H1 (cell line): ENCODE data around the gene CLCN3. TPM values are rescaled to one million over a fixed set of nuclear protein-coding genes. Genes with fewer than 3 reads are reported as not detected.

Experiments
- CTCF ChIA-PET: fragments of 300-600 bp; sonication (Branson Sonifier 250); formaldehyde crosslinking; loops from one replicate; lab custom pipeline; 2021; ENCODE audit not compliant: partially characterized antibody; lab: Charles Lee
- POLR2A ChIA-PET: fragments of 300-600 bp; sonication (Branson Sonifier 250); formaldehyde crosslinking; loops from one replicate; lab custom pipeline; 2021; ENCODE audit warnings: inconsistent platforms; ENCODE audit not compliant: partially characterized antibody; lab: Charles Lee
- DNase-seq, 2 experiments: peaks; one replicate each; pipeline versions ENCODE4 v3.0.0 to v3.0.0-alpha.2; 2010 to 2022; ENCODE audit warnings: low spot score in 2 of 2, low read depth in 1 of 2, mixed read lengths in 1 of 2
- FAIRE-seq: peaks from 2 replicates; lab custom pipeline; 2011; peaks lifted over from hg19 to GRCh38; lab: Jason Lieb, UNC
- H2AFZ ChIP-seq: 2 replicates; pipeline ENCODE4 v1.8.1; 2012; ENCODE audit warnings: low read length, inconsistent platforms
- H2AK5ac ChIP-seq: 2 replicates; pipeline ENCODE4 v1.6.1; 2013; ENCODE audit warnings: low read depth, low read length
- H2BK120ac ChIP-seq: replicated peaks from 2 replicates; pipeline ENCODE3; 2013; ENCODE audit warnings: low read depth, low read length, inconsistent platforms
- H2BK12ac ChIP-seq: 2 replicates; pipeline ENCODE4 v1.6.1; 2013; ENCODE audit warnings: low read depth, low read length
- H2BK15ac ChIP-seq: 2 replicates; pipeline ENCODE4 v1.6.1; 2013; ENCODE audit warnings: low read length
- H2BK20ac ChIP-seq: 2 replicates; pipeline ENCODE4 v1.6.1; 2013; ENCODE audit warnings: low read length
- H2BK5ac ChIP-seq: 2 replicates; pipeline ENCODE4 v1.6.1; 2013; ENCODE audit warnings: low read depth, low read length
- H3K14ac ChIP-seq: 2 replicates; pipeline ENCODE4 v1.6.1; 2013; ENCODE audit warnings: inconsistent platforms; ENCODE audit not compliant: insufficient read length
- H3K18ac ChIP-seq: 2 replicates; pipeline ENCODE4 v1.6.1; 2013; ENCODE audit warnings: low read length; ENCODE audit errors: extremely low read depth
- H3K23ac ChIP-seq: 2 replicates; pipeline ENCODE4 v1.6.1; 2013; ENCODE audit warnings: inconsistent platforms; ENCODE audit not compliant: insufficient read length
- H3K23me2 ChIP-seq: 2 replicates; pipeline ENCODE4 v1.6.1; 2013; ENCODE audit warnings: low read depth, low read length
- H3K27ac ChIP-seq: 2 replicates; pipeline ENCODE4 v1.6.1; 2011; ENCODE audit warnings: low read depth, low read length, inconsistent platforms
- H3K27me3 ChIP-seq, 4 experiments: replicated peaks in 1 of 4; 1 replicate in 1 of 4; 2 replicates in 3 of 4; pipeline versions ENCODE4 v1.6.1 to v1.8.1; 2011 to 2013; ENCODE audit warnings: low read length in 3 of 4, mild to moderate bottlenecking in 3 of 4, inconsistent platforms in 2 of 4, mixed read lengths in 2 of 4, moderate library complexity in 1 of 4; ENCODE audit not compliant: control insufficient read depth in 3 of 4, insufficient read depth in 3 of 4; ENCODE audit errors: extremely low read depth in 1 of 4
- H3K36me3 ChIP-seq, 4 experiments: 2 replicates each; pipeline versions ENCODE4 v1.6.1 to v1.8.1; 2011 to 2013; ENCODE audit warnings: mild to moderate bottlenecking in 4 of 4, low read length in 3 of 4, moderate library complexity in 2 of 4, control low read depth in 1 of 4, inconsistent platforms in 1 of 4; ENCODE audit not compliant: insufficient read depth in 4 of 4, control insufficient read depth in 2 of 4
- H3K4ac ChIP-seq: replicated peaks from 2 replicates; pipeline ENCODE3; 2013; ENCODE audit warnings: low read length, low read depth, mixed read lengths, inconsistent platforms; ENCODE audit not compliant: insufficient read length
- H3K4me1 ChIP-seq, 4 experiments: replicated peaks in 1 of 4; 1 replicate in 1 of 4; 2 replicates in 3 of 4; pipeline versions ENCODE4 v1.6.1 to v1.8.1; 2011 to 2013; ENCODE audit warnings: low read length in 3 of 4, inconsistent platforms in 2 of 4, mixed read lengths in 1 of 4; ENCODE audit not compliant: insufficient read depth in 4 of 4, control insufficient read depth in 3 of 4
- H3K4me2 ChIP-seq, 2 experiments: 2 replicates each; pipeline versions ENCODE4 v1.6.1 to v1.8.1; 2011 to 2013; ENCODE audit warnings: low read depth in 2 of 2, low read length in 2 of 2, control low read depth in 1 of 2, inconsistent platforms in 1 of 2, mild to moderate bottlenecking in 1 of 2; ENCODE audit not compliant: insufficient read depth in 1 of 2
- H3K4me3 ChIP-seq, 4 experiments: fragments of 200-600, 300-600 bp in 1 of 4; sonication (generic), shearing (Covaris generic), sonication (Bioruptor Twin) in 1 of 4; 2 replicates each; pipeline versions ENCODE4 v1.5.1 to v1.8.1; 2011 to 2016; ENCODE audit warnings: low read length in 4 of 4, low read depth in 3 of 4, control low read depth in 2 of 4, inconsistent platforms in 2 of 4, mild to moderate bottlenecking in 2 of 4, mixed read lengths in 1 of 4, moderate library complexity in 1 of 4; ENCODE audit not compliant: insufficient read depth in 2 of 4; ENCODE audit errors: extremely low read depth in 1 of 4
- H3K56ac ChIP-seq: replicated peaks from 2 replicates; pipeline ENCODE3; 2013; ENCODE audit warnings: low read depth, mild to moderate bottlenecking, mixed read lengths, low read length, inconsistent platforms; ENCODE audit not compliant: insufficient read length
- H3K79me1 ChIP-seq: 2 replicates; pipeline ENCODE4 v1.6.1; 2013; ENCODE audit warnings: low read depth, low read length, control low read depth
- H3K79me2 ChIP-seq, 2 experiments: 2 replicates each; pipeline versions ENCODE4 v1.6.1 to v1.8.1; 2012 to 2013; ENCODE audit warnings: low read length in 2 of 2, mild to moderate bottlenecking in 2 of 2, inconsistent platforms in 1 of 2; ENCODE audit not compliant: insufficient read depth in 2 of 2, control insufficient read depth in 1 of 2
- H3K9ac ChIP-seq, 4 experiments: replicated peaks in 1 of 4; 1 replicate in 1 of 4; 2 replicates in 3 of 4; pipeline versions ENCODE4 v1.6.1 to v1.8.1; 2011 to 2013; ENCODE audit warnings: low read depth in 3 of 4, low read length in 3 of 4, control low read depth in 2 of 4, mild to moderate bottlenecking in 2 of 4, moderate library complexity in 2 of 4, inconsistent platforms in 1 of 4; ENCODE audit errors: extremely low read depth in 1 of 4
- H3K9me3 ChIP-seq, 2 experiments: 2 replicates each; pipeline versions ENCODE4 v1.6.1 to v1.8.1; 2012 to 2013; ENCODE audit warnings: mild to moderate bottlenecking in 2 of 2, moderate library complexity in 2 of 2, control low read depth in 1 of 2, inconsistent platforms in 1 of 2, low read depth in 1 of 2, low read length in 1 of 2, mixed read lengths in 1 of 2; ENCODE audit not compliant: insufficient read depth in 2 of 2
- H4K20me1 ChIP-seq, 2 experiments: replicated peaks in 1 of 2; 2 replicates each; pipeline versions ENCODE3 to v1.8.1; 2011 to 2013; ENCODE audit warnings: inconsistent platforms in 2 of 2, low read length in 2 of 2, mild to moderate bottlenecking in 1 of 2; ENCODE audit not compliant: insufficient read depth in 2 of 2, control insufficient read depth in 1 of 2
- H4K5ac ChIP-seq: 2 replicates; pipeline ENCODE4 v1.6.1; 2013; ENCODE audit warnings: low read length, low read depth, mixed read lengths, inconsistent platforms; ENCODE audit not compliant: insufficient read length
- H4K8ac ChIP-seq: 2 replicates; pipeline ENCODE4 v1.8.0; 2013; ENCODE audit warnings: mild to moderate bottlenecking, moderate library complexity, low read length, inconsistent platforms; ENCODE audit not compliant: insufficient read depth; ENCODE audit errors: extremely low read depth
- H4K91ac ChIP-seq: replicated peaks from 2 replicates; pipeline ENCODE3; 2013; ENCODE audit warnings: low read length, mixed read lengths, inconsistent platforms; ENCODE audit not compliant: insufficient read length
- CBX5 ChIP-seq: fragments of 300-800, 300-1000 bp; sonication (generic); IDR thresholded peaks from 2 replicates; pipeline ENCODE4 v1.7.1; 2016; ENCODE audit warnings: antibody characterized with exemption, low read length, low read depth
- polyA plus RNA-seq, 7 experiments: library from polyadenylated mRNA; depleted of rRNA in 3 of 7; stranded (reverse) in 5 of 7; unstranded in 2 of 7; fragments of >200 nt in 5 of 7; fragments of 200-250 nt in 2 of 7; gene quantifications; 1 replicate in 5 of 7; 2 replicates in 1 of 7; 4 replicates in 1 of 7; pipeline versions ENCODE4 v1.2.1 to v1.2.3, GENCODE V29; 2011 to 2013; ENCODE audit warnings: missing spikeins in 2 of 7, mixed read lengths in 2 of 7
- total RNA-seq: library from RNA; stranded (reverse); fragmentation: NEBNext Ultra II Directional; extraction: Animal tissue kit (Norgen Biotek cat#: 25700); gene quantifications from 2 replicates; pipeline ENCODE4 v1.2.1, GENCODE V29; 2021
- TF ChIP-seq, protein P1 (sequence below), 3 experiments: IDR thresholded peaks; 1 replicate in 2 of 3; 2 replicates in 1 of 3; pipeline versions ENCODE4 v1.5.1 to v1.6.1; 2011; ENCODE audit warnings: low read length in 3 of 3, mild to moderate bottlenecking in 3 of 3, inconsistent platforms in 2 of 3, low read depth in 1 of 3, moderate library complexity in 1 of 3; ENCODE audit not compliant: insufficient read depth in 1 of 3; ENCODE audit errors: control extremely low read depth in 1 of 3

Gene CLCN3
- total and polyA plus RNA-seq, 2 of the 8 experiments (the other 6 are each of a cell fraction or from before 2014, with no cell fraction given) = 8.8 to 32.8 TPM

- Histone ChIP-seq H4K8ac (no peak overlapping the region), H3K4me3 (no peak overlapping the region), H3K27me3 (no peaks in the 10 kb centered on the region), H3K79me1 (no peaks in the 10 kb centered on the region), H2BK15ac (no peak overlapping the region), H3K9me3 (no peaks in the 10 kb centered on the region), H3K79me2 (no peaks in the 10 kb centered on the region), H2AFZ (no peak overlapping the region), H2BK20ac (no peak overlapping the region), H3K23me2 (no peaks in the 10 kb centered on the region), H2BK5ac (no peak overlapping the region), H3K23ac (no peak overlapping the region), H4K91ac (no peak overlapping the region), H4K5ac (no peak overlapping the region), H4K20me1 (peaks cover 0 to 1% of the 10 kb centered on the region in 2 experiments), H3K18ac (no peak overlapping the region), H3K9ac (no peak overlapping the region), H2BK120ac (no peak overlapping the region), H3K4ac (no peak overlapping the region), H3K36me3 (peaks cover 0 to 16% (median 3%) of the 10 kb centered on the region in 4 experiments; a peak in 4 of 8 replicates), H2BK12ac (no peak overlapping the region), H3K4me1 (no peaks in the 10 kb centered on the region), H3K14ac (no peak overlapping the region), H3K4me2 (no peak overlapping the region), H3K27ac (no peak overlapping the region), H2AK5ac (no peak overlapping the region), H3K56ac (no peak overlapping the region)
- TF ChIP-seq CBX5 = no peak
- TF ChIP-seq, protein P1, sequence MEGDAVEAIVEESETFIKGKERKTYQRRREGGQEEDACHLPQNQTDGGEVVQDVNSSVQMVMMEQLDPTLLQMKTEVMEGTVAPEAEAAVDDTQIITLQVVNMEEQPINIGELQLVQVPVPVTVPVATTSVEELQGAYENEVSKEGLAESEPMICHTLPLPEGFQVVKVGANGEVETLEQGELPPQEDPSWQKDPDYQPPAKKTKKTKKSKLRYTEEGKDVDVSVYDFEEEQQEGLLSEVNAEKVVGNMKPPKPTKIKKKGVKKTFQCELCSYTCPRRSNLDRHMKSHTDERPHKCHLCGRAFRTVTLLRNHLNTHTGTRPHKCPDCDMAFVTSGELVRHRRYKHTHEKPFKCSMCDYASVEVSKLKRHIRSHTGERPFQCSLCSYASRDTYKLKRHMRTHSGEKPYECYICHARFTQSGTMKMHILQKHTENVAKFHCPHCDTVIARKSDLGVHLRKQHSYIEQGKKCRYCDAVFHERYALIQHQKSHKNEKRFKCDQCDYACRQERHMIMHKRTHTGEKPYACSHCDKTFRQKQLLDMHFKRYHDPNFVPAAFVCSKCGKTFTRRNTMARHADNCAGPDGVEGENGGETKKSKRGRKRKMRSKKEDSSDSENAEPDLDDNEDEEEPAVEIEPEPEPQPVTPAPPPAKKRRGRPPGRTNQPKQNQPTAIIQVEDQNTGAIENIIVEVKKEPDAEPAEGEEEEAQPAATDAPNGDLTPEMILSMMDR (IDR thresholded peaks at IDR 0.05; ENCODE audit: control extremely low read depth in 1 of 3, insufficient read depth in 1 of 3, low read depth in 1 of 3, low read length in 3 of 3) = no peak
- ChIA-PET CTCF (no interaction called here), POLR2A (interaction anchor here (0.7 kb wide), 1 partner anchor 19 kb away, joined by 3 read pairs; no protein-coding TSS in a partner anchor)
- DNase-seq (no peak), FAIRE-seq (no peak)
These were observed 20.0 kb downstream of the CLCN3 start for GRCh38 chr4:169640261-169640870.
